GM12801 (cell line): ENCODE results near the gene MPHOSPH9.

Source experiments
- CTCF ChIP-seq: IDR thresholded peaks from one replicate; pipeline ENCODE4 v1.5.1; 2011; ENCODE audit warnings: control low read depth; ENCODE audit not compliant: insufficient read length; ENCODE audit errors: extremely low read depth

Gene MPHOSPH9

GRCh38 chr12:123129621-123130020, 103.3 kb downstream of the MPHOSPH9 start:
- TF ChIP-seq CTCF: no peak

GRCh38 chr12:123127182-123127495, 105.8 kb downstream of the MPHOSPH9 start:
- TF ChIP-seq CTCF: no peak

- no peak for TF ChIP-seq CTCF
Observed at GRCh38 chr12:123126294-123127181, 106.4 kb downstream of the MPHOSPH9 start.

- TF ChIP-seq CTCF: no peak
Observed at GRCh38 chr12:123122626-123123025, 110.3 kb downstream of the MPHOSPH9 start.

GRCh38 chr12:123121670-123122069, 111.3 kb downstream of the MPHOSPH9 start:
- TF ChIP-seq CTCF: no peak

- no peak for TF ChIP-seq CTCF
Observed at GRCh38 chr12:123120452-123121166, 112.3 kb downstream of the MPHOSPH9 start.

- TF ChIP-seq CTCF: no peak
Observed at GRCh38 chr12:123119808-123120207, 113.1 kb downstream of the MPHOSPH9 start.
